Suprapubic skin (tissue), 3 donors: Measurements from ENCODE around the gene TAS2R40.

Experiments used
- CTCF ChIP-seq, 2 donors: fragments of 200-600 bp in 1 of 2; fragments of 450-650 bp in 1 of 2; sonication (generic) in 1 of 2; IDR thresholded peaks; one replicate each; pipeline ENCODE4 v1.5.1; 2016 to 2019; ENCODE audit warnings: antibody characterized with exemption in 2 of 2, mild to moderate bottlenecking in 1 of 2, moderate library complexity in 1 of 2
- POLR2A ChIP-seq, 2 donors: fragments of 450-650 bp; IDR thresholded peaks; one replicate each; pipeline ENCODE4 v1.6.1; 2017; ENCODE audit warnings: antibody characterized with exemption in 2 of 2, mild to moderate bottlenecking in 2 of 2, moderate library complexity in 2 of 2

GRCh38 chr7:143259765-143260164 lies 37.9 kb downstream of the TAS2R40 start:
- TF ChIP-seq CTCF (IDR thresholded peaks at IDR 0.05) (no peak), POLR2A (IDR thresholded peaks at IDR 0.05) (no peak)
